Measurements from ENCODE around the gene STXBP1. TPM values are rescaled to one million over a fixed set of nuclear protein-coding genes. Genes with fewer than 3 reads are reported as not detected.

STXBP1 gene
- total and polyA plus RNA-seq, 2 donors (not counting 3 experiments of a cell fraction or from before 2014, with no cell fraction given): 18.8 to 51.3 TPM

- TF ChIP-seq FOS (IDR thresholded peaks at IDR 0.05; ENCODE audit: borderline replicate concordance, insufficient read depth, low read length) (no peak), POLR2A (IDR thresholded peaks at IDR 0.05; ENCODE audit: low read depth, low read length) (no peak), GATA2 (IDR thresholded peaks at IDR 0.05; ENCODE audit: insufficient read depth, insufficient read length, low read depth, low read length) (no peak), MAX (IDR thresholded peaks at IDR 0.05; ENCODE audit: insufficient read depth, insufficient read length) (no peak), POLR2AphosphoS5 (IDR thresholded peaks at IDR 0.05; ENCODE audit: insufficient read depth, low read depth, low read length) (no peak), EZH2 (IDR thresholded peaks at IDR 0.05; ENCODE audit: borderline replicate concordance, low read depth, low read length, severe bottlenecking) (no peak), CTCF (IDR thresholded peaks at IDR 0.05; ENCODE audit: extremely low read depth in 1 of 2, insufficient read depth in 1 of 2, low read depth in 1 of 2, low read length in 2 of 2) (no peak), MYC (IDR thresholded peaks at IDR 0.05; ENCODE audit: low read depth, low read length) (no peak)
Measured at GRCh38 chr9:127628758-127629467, 16.8 kb downstream of the STXBP1 start.

More at GRCh38 chr9:127628758-127629467, 16.8 kb downstream of the STXBP1 start:
- no peaks in the 10 kb centered on the region for H3K9me3 ChIP-seq (replicated peaks; ENCODE audit: control insufficient read depth, insufficient read depth, low read length)
- no peaks in the 10 kb centered on the region for H3K27me3 ChIP-seq (ENCODE audit: control insufficient read depth in 2 of 2, insufficient read depth in 2 of 2, low read length in 2 of 2)
- no peak overlapping the region for H3K27ac ChIP-seq (ENCODE audit: insufficient read depth, low read depth, low read length)
- DNase-seq (ENCODE audit: low read depth, low spot score): no peak
- no TSS peak for BruUV-seq (replicated peaks)
- dilution Hi-C loops (cut with MboI; ENCODE audit: extremely low pct_ligation_motif_present, low sequenced_read_pairs): no loop called here
- no peak overlapping the region for H3K4me2 ChIP-seq (ENCODE audit: insufficient read depth, low read length)
- H3K9ac ChIP-seq (replicated peaks; ENCODE audit: extremely low read depth, insufficient read depth, low read length): no peak overlapping the region
- no peaks in the 10 kb centered on the region for H3K79me2 ChIP-seq (ENCODE audit: control insufficient read depth, insufficient read depth, low read length)
- H3K36me3 ChIP-seq (ENCODE audit: control insufficient read depth in 2 of 2, extremely low read depth in 1 of 2, insufficient read depth in 2 of 2, low read length in 2 of 2): no peaks in the 10 kb centered on the region
- H2AFZ ChIP-seq (ENCODE audit: low read depth, low read length): no peak overlapping the region
- no peak for FAIRE-seq
- H3K4me1 ChIP-seq (ENCODE audit: control insufficient read depth, extremely low read depth, insufficient read depth, low read length): peaks cover 15% of the 10 kb centered on the region
- intact Hi-C loops (cut with micrococcal nuclease): no loop called here
- CTCF ChIA-PET: no interaction called here
- no peak overlapping the region for H3K4me3 ChIP-seq (replicated peaks in 1 of 3; ENCODE audit: insufficient read depth in 1 of 3, low read depth in 1 of 3, low read length in 3 of 3)
- POLR2A ChIA-PET: no interaction called here
- H3K9me1 ChIP-seq (replicated peaks; ENCODE audit: control insufficient read depth, extremely low read depth, insufficient read depth, low read length): no peaks in the 10 kb centered on the region
- no peaks in the 10 kb centered on the region for H4K20me1 ChIP-seq (replicated peaks; ENCODE audit: control insufficient read depth, extremely low read depth, insufficient read depth, low read length)

All from endothelial cell of umbilical vein (primary cell).